WTC11 (cell line): ENCODE measurements around the gene B4GALT6. TPM values are rescaled to one million over a fixed set of nuclear protein-coding genes. Genes with fewer than 3 reads are reported as not detected.

Source experiments
- ATAC-seq: fragments of 200-7000 bp; cut with Tn5 transposase; 2 replicates; pipeline ENCODE4 v1.10.0; 2021; ENCODE audit warnings: mild to moderate bottlenecking, moderate library complexity
- CTCF ChIA-PET: fragments of 300-600 bp; sonication (Branson Sonifier 250); formaldehyde crosslinking; loops from one replicate; lab custom pipeline; 2021; ENCODE audit warnings: antibody characterized with exemption; lab: Charles Lee
- POLR2A ChIA-PET: fragments of 350-600 bp; sonication (Branson Sonifier 250); formaldehyde crosslinking; loops from one replicate; lab custom pipeline; 2021; ENCODE audit warnings: antibody characterized with exemption; lab: Charles Lee
- DNase-seq: peaks from one replicate; pipeline ENCODE4 v3.0.0; 2021; ENCODE audit warnings: low spot score
- H3K27ac Mint-ChIP-seq: 2 replicates; pipeline ENCODE4 v1.8.0; 2021; ENCODE audit warnings: mixed read lengths
- H3K27me3 Mint-ChIP-seq: 2 replicates; pipeline ENCODE4 v1.8.0; 2021; ENCODE audit warnings: low read depth, mild to moderate bottlenecking, moderate library complexity, mixed read lengths
- H3K36me3 Mint-ChIP-seq: 2 replicates; pipeline ENCODE4 v1.8.0; 2021; ENCODE audit warnings: mixed read lengths
- H3K4me1 Mint-ChIP-seq: 2 replicates; pipeline ENCODE4 v1.8.0; 2022; ENCODE audit warnings: mixed read lengths
- H3K4me3 Mint-ChIP-seq: 2 replicates; pipeline ENCODE4 v1.8.0; 2021; ENCODE audit warnings: mild to moderate bottlenecking, moderate library complexity, mixed read lengths
- H3K9me3 Mint-ChIP-seq: 2 replicates; pipeline ENCODE4 v1.8.0; 2021; ENCODE audit warnings: mixed read lengths
- AFF4 ChIP-seq: sonication (generic); formaldehyde crosslinking; IDR thresholded peaks from 2 replicates; pipeline ENCODE4 v1.8.1; 2023; ENCODE audit warnings: mild to moderate bottlenecking, missing genetic modification reagents, borderline replicate concordance
- ESRRA ChIP-seq: sonication (generic); formaldehyde crosslinking; IDR thresholded peaks from 2 replicates; pipeline ENCODE4 v1.8.1; 2022; ENCODE audit warnings: mild to moderate bottlenecking, missing genetic modification reagents, borderline replicate concordance
- FOXJ3 ChIP-seq: sonication (generic); formaldehyde crosslinking; IDR thresholded peaks from 2 replicates; pipeline ENCODE4 v1.9.0; 2021; ENCODE audit warnings: missing genetic modification reagents, mild to moderate bottlenecking, borderline replicate concordance
- JUN ChIP-seq: sonication (generic); formaldehyde crosslinking; IDR thresholded peaks from 2 replicates; pipeline ENCODE4 v1.8.0; 2023; ENCODE audit warnings: mild to moderate bottlenecking, missing genetic modification reagents
- PREB ChIP-seq: sonication (generic); formaldehyde crosslinking; IDR thresholded peaks from 2 replicates; pipeline ENCODE4 v1.8.1; 2022; ENCODE audit warnings: mild to moderate bottlenecking, missing genetic modification reagents, moderate library complexity, borderline replicate concordance
- PRRX2 ChIP-seq: fragments of 250-450 bp; sonication (Bioruptor Pico); IDR thresholded peaks from 2 replicates; pipeline ENCODE4 v1.8.0; 2021; ENCODE audit warnings: mild to moderate bottlenecking
- TCF7 ChIP-seq: sonication (generic); formaldehyde crosslinking; IDR thresholded peaks from 2 replicates; pipeline ENCODE4 v1.8.0; 2022; ENCODE audit warnings: mild to moderate bottlenecking, low read depth, missing genetic modification reagents, moderate library complexity
- ZMAT4 ChIP-seq: fragments of 250-450 bp; sonication (Bioruptor Pico); IDR thresholded peaks from 2 replicates; pipeline ENCODE4 v1.9.0; 2021; ENCODE audit warnings: mild to moderate bottlenecking
- total RNA-seq: library from RNA; stranded (reverse); gene quantifications from 3 replicates; pipeline ENCODE4 v1.2.3, GENCODE V29; 2021
- TF ChIP-seq, protein P1 (sequence below): sonication (generic); formaldehyde crosslinking; IDR thresholded peaks from 2 replicates; pipeline ENCODE4 v1.8.1; 2022; ENCODE audit warnings: low read depth, missing genetic modification reagents, borderline replicate concordance
- TF ChIP-seq, protein P2 (sequence below): sonication (generic); formaldehyde crosslinking; IDR thresholded peaks from 2 replicates; pipeline ENCODE4 v1.8.0; 2022; ENCODE audit warnings: missing genetic modification reagents
- TF ChIP-seq, protein P3 (sequence below): sonication (generic); formaldehyde crosslinking; IDR thresholded peaks from 2 replicates; pipeline ENCODE4 v1.8.1; 2023; ENCODE audit warnings: mild to moderate bottlenecking, missing genetic modification reagents
- TF ChIP-seq, protein P4 (sequence below): fragments of 250-450 bp; sonication (Bioruptor Pico); IDR thresholded peaks from 2 replicates; pipeline ENCODE4 v1.8.0; 2021; ENCODE audit warnings: mild to moderate bottlenecking
- TF ChIP-seq, protein P5 (sequence below): sonication (generic); formaldehyde crosslinking; IDR thresholded peaks from 2 replicates; pipeline ENCODE4 v1.8.1; 2022; ENCODE audit warnings: low read depth, mild to moderate bottlenecking, moderate library complexity, missing genetic modification reagents, borderline replicate concordance
- TF ChIP-seq, protein P6 (sequence below): sonication (generic); formaldehyde crosslinking; IDR thresholded peaks from 2 replicates; pipeline ENCODE4 v1.8.0; 2022; ENCODE audit warnings: mild to moderate bottlenecking, missing genetic modification reagents

The B4GALT6 gene
- total RNA-seq, 1 experiment from 2014 or later = 50.6 TPM

GRCh38 chr18:31664101-31664500, 20.3 kb downstream of the B4GALT6 start:
- Mint-ChIP-seq H3K27me3 (no peaks in the 10 kb centered on the region), H3K4me3 (no peak overlapping the region), H3K4me1 (peaks cover 8% of the 10 kb centered on the region), H3K9me3 (peaks cover 17% of the 10 kb centered on the region), H3K27ac (no peak overlapping the region), H3K36me3 (peaks cover 41% of the 10 kb centered on the region)
- TF ChIP-seq, protein P1, sequence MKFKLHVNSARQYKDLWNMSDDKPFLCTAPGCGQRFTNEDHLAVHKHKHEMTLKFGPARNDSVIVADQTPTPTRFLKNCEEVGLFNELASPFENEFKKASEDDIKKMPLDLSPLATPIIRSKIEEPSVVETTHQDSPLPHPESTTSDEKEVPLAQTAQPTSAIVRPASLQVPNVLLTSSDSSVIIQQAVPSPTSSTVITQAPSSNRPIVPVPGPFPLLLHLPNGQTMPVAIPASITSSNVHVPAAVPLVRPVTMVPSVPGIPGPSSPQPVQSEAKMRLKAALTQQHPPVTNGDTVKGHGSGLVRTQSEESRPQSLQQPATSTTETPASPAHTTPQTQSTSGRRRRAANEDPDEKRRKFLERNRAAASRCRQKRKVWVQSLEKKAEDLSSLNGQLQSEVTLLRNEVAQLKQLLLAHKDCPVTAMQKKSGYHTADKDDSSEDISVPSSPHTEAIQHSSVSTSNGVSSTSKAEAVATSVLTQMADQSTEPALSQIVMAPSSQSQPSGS (CRISPR knock-in tag) = no peak
- TF ChIP-seq, protein P2, sequence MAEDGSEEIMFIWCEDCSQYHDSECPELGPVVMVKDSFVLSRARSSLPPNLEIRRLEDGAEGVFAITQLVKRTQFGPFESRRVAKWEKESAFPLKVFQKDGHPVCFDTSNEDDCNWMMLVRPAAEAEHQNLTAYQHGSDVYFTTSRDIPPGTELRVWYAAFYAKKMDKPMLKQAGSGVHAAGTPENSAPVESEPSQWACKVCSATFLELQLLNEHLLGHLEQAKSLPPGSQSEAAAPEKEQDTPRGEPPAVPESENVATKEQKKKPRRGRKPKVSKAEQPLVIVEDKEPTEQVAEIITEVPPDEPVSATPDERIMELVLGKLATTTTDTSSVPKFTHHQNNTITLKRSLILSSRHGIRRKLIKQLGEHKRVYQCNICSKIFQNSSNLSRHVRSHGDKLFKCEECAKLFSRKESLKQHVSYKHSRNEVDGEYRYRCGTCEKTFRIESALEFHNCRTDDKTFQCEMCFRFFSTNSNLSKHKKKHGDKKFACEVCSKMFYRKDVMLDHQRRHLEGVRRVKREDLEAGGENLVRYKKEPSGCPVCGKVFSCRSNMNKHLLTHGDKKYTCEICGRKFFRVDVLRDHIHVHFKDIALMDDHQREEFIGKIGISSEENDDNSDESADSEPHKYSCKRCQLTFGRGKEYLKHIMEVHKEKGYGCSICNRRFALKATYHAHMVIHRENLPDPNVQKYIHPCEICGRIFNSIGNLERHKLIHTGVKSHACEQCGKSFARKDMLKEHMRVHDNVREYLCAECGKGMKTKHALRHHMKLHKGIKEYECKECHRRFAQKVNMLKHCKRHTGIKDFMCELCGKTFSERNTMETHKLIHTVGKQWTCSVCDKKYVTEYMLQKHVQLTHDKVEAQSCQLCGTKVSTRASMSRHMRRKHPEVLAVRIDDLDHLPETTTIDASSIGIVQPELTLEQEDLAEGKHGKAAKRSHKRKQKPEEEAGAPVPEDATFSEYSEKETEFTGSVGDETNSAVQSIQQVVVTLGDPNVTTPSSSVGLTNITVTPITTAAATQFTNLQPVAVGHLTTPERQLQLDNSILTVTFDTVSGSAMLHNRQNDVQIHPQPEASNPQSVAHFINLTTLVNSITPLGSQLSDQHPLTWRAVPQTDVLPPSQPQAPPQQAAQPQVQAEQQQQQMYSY (CRISPR knock-in tag) = no peak
- TF ChIP-seq FOXJ3 (CRISPR knock-in tag) = no peak
- TF ChIP-seq ZMAT4 (CRISPR knock-in tag) = no peak
- TF ChIP-seq AFF4 (CRISPR knock-in tag) = no peak
- no peak for TF ChIP-seq JUN (CRISPR knock-in tag)
- TF ChIP-seq TCF7 (CRISPR knock-in tag) = no peak
- TF ChIP-seq, protein P3, sequence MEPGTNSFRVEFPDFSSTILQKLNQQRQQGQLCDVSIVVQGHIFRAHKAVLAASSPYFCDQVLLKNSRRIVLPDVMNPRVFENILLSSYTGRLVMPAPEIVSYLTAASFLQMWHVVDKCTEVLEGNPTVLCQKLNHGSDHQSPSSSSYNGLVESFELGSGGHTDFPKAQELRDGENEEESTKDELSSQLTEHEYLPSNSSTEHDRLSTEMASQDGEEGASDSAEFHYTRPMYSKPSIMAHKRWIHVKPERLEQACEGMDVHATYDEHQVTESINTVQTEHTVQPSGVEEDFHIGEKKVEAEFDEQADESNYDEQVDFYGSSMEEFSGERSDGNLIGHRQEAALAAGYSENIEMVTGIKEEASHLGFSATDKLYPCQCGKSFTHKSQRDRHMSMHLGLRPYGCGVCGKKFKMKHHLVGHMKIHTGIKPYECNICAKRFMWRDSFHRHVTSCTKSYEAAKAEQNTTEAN (CRISPR knock-in tag) = no peak
- TF ChIP-seq ESRRA (CRISPR knock-in tag) = no peak
- ChIA-PET POLR2A (no interaction called here), CTCF (no interaction called here)
- ATAC-seq (no peak), DNase-seq (no peak)

DNA sequence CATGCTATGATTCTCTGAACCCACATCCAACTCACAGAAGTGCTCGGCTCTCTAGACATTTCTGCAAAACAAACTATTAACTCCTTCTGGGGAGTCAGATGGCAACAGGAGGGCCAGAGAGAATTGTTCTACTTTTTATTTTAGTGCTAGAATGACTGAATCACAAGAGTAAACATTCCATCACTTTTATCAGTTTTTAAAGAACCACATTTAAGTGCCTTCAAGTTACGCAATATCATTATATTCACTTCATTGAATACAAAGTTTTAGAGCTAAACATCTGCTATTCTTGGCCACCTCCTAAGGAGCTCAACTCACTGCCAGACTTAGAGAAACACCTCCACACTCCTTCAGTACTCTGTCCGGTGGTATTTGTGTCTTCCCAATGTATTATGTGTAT, 22.4 kb downstream of the B4GALT6 start:
- H3K27me3 Mint-ChIP-seq = no peaks in the 10 kb centered on the region
- DNase-seq (no peak), ATAC-seq (no peak)
- ChIA-PET CTCF (no interaction called here), POLR2A (no interaction called here)
- peaks cover 14% of the 10 kb centered on the region for H3K9me3 Mint-ChIP-seq
- H3K27ac Mint-ChIP-seq = no peak overlapping the region
- H3K36me3 Mint-ChIP-seq = peaks cover 43% of the 10 kb centered on the region
- H3K4me1 Mint-ChIP-seq = peaks cover 22% of the 10 kb centered on the region
- TF ChIP-seq, protein P3 (CRISPR knock-in tag) = no peak
- TF ChIP-seq, protein P4, sequence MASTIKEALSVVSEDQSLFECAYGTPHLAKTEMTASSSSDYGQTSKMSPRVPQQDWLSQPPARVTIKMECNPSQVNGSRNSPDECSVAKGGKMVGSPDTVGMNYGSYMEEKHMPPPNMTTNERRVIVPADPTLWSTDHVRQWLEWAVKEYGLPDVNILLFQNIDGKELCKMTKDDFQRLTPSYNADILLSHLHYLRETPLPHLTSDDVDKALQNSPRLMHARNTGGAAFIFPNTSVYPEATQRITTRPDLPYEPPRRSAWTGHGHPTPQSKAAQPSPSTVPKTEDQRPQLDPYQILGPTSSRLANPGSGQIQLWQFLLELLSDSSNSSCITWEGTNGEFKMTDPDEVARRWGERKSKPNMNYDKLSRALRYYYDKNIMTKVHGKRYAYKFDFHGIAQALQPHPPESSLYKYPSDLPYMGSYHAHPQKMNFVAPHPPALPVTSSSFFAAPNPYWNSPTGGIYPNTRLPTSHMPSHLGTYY (CRISPR knock-in tag) = no peak
- no peak for TF ChIP-seq PREB (CRISPR knock-in tag)
- TF ChIP-seq, protein P5, sequence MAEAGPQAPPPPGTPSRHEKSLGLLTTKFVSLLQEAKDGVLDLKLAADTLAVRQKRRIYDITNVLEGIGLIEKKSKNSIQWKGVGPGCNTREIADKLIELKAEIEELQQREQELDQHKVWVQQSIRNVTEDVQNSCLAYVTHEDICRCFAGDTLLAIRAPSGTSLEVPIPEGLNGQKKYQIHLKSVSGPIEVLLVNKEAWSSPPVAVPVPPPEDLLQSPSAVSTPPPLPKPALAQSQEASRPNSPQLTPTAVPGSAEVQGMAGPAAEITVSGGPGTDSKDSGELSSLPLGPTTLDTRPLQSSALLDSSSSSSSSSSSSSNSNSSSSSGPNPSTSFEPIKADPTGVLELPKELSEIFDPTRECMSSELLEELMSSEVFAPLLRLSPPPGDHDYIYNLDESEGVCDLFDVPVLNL (CRISPR knock-in tag) = no peak
- TF ChIP-seq, protein P6, sequence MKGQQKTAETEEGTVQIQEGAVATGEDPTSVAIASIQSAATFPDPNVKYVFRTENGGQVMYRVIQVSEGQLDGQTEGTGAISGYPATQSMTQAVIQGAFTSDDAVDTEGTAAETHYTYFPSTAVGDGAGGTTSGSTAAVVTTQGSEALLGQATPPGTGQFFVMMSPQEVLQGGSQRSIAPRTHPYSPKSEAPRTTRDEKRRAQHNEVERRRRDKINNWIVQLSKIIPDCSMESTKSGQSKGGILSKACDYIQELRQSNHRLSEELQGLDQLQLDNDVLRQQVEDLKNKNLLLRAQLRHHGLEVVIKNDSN (CRISPR knock-in tag) = no peak
- no peak for TF ChIP-seq PRRX2 (CRISPR knock-in tag)
- no peak overlapping the region for H3K4me3 Mint-ChIP-seq
